Measurements from ENCODE around the gene DMWD. TPM values are rescaled to one million over a fixed set of nuclear protein-coding genes. Genes with fewer than 3 reads are reported as not detected.

Gene DMWD
- total RNA-seq, 2 experiments from 2014 or later, result 28.6 to 31.5 TPM

DNA sequence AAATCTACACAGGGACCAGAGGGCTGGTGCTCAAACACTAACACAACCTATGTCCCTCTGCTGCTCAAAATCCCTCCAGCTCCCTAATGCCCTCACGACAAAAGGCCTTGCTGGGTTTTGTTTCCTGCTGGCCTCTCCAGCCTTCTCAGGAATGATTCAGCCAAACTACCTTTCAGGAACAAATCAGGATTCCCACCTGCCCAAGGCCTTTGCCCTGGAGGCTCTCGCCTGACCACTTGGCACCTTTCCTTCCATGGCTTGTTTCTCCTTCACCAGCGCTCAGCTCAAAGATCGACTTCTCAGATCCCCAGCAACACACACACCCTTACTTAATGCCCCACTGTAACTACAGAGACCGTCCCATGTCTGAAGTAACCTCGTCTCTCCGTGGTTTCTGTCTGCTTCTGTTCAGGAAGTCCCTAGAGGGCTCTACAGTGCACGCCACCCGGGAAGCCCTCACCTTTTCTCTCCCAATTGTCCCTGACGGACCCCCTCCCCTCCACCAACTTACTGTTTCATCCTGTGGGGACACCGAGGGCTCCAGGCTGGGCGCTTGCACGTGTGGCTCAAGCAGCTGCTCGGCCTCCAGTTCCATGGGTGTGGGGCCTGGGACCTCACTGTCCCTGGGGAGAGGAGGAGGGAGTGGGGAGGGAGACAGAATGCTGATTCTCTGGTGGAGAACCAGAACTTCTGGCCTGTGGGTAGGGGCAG, 20.4 kb downstream of the DMWD start:
- peaks cover 11% of the 10 kb centered on the region for H3K36me3 Mint-ChIP-seq (ENCODE audit: low read depth)
- ATAC-seq (ENCODE audit: poor library complexity) (no peak), DNase-seq (no peak)
- H3K4me3 Mint-ChIP-seq, result peak overlapping the region; percentile 3
- TF ChIP-seq, protein P1, sequence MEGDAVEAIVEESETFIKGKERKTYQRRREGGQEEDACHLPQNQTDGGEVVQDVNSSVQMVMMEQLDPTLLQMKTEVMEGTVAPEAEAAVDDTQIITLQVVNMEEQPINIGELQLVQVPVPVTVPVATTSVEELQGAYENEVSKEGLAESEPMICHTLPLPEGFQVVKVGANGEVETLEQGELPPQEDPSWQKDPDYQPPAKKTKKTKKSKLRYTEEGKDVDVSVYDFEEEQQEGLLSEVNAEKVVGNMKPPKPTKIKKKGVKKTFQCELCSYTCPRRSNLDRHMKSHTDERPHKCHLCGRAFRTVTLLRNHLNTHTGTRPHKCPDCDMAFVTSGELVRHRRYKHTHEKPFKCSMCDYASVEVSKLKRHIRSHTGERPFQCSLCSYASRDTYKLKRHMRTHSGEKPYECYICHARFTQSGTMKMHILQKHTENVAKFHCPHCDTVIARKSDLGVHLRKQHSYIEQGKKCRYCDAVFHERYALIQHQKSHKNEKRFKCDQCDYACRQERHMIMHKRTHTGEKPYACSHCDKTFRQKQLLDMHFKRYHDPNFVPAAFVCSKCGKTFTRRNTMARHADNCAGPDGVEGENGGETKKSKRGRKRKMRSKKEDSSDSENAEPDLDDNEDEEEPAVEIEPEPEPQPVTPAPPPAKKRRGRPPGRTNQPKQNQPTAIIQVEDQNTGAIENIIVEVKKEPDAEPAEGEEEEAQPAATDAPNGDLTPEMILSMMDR (IDR thresholded peaks at IDR 0.05), result no peak
- H3K27ac ChIP-seq (ENCODE audit: low read depth in 1 of 2, low read length in 2 of 2), result no peak overlapping the region
- POLR2A ChIA-PET, result interaction anchor here (0.6 to 2.1 kb wide), 4 partner anchors 16 to 596 kb away, joined by 3 to 13 read pairs (median 4); partner anchors contain the start of gene DMWD
- H3K36me3 ChIP-seq (ENCODE audit: insufficient read depth, low read length), result peaks cover 7% of the 10 kb centered on the region
- peaks cover 0 to under 1% of the 10 kb centered on the region in 2 experiments for H3K9me3 ChIP-seq (ENCODE audit: control insufficient read depth in 1 of 2, insufficient read depth in 1 of 2, low read length in 2 of 2)
- no peak overlapping the region for H3K27ac Mint-ChIP-seq
- H3K9me3 Mint-ChIP-seq, result no peaks in the 10 kb centered on the region
- CTCF ChIA-PET, result interaction anchor here (0.5 to 7.2 kb wide), 4 partner anchors 10 to 45 kb away, joined by 3 to 172 read pairs (median 4); partner anchors contain the start of genes DMPK and DMWD
- H3K4me1 Mint-ChIP-seq (ENCODE audit: low read depth), result peaks cover 25% of the 10 kb centered on the region
- H3K4me1 ChIP-seq (ENCODE audit: insufficient read depth, low read length), result peaks cover 35% of the 10 kb centered on the region
- H3K27me3 ChIP-seq (ENCODE audit: control insufficient read depth in 1 of 2, insufficient read depth in 2 of 2, low read length in 2 of 2), result peaks cover 7 to 9% of the 10 kb centered on the region in 2 experiments
- intact Hi-C loops (cut with DNase I, micrococcal nuclease), result loop anchor here (5.0 to 10.0 kb wide), 2 partner anchors 243 to 245 kb away; no protein-coding TSS in a partner anchor
- H3K4me3 ChIP-seq (ENCODE audit: low read length), result no peak overlapping the region
- no peaks in the 10 kb centered on the region for H3K27me3 Mint-ChIP-seq

DNA sequence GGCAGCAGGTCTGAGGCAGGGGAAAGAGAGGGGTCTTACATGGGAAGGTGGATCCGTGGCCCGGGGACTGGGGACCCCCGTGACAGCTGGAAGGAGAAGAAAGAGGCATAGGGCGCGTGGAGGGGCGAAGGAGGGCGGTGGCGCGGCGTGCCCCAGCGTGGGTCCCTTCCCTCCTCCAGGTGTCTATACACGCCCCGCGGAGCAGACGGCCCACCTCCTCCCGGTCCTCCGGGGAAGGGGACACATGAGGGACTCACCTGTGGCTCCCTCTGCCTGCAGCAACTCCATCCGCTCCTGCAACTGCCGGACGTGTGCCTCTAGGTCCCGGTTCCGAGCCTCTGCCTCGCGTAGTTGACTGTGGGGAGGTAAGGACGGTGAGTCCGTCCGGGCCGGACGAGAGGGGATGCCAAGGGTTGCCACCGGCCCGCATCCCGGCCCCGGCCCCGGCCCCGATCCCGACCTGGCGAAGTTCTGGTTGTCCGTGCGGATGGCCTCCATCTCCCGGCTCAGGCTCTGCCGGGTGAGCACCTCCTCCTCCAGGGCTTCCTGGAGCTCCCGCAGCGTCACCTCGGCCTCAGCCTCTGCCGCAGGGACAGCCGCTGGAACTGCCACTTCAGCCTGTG, 21.2 kb downstream of the DMWD start:
- Histone ChIP-seq H3K4me3 (ENCODE audit: low read length) (no peak overlapping the region), H3K27me3 (ENCODE audit: control insufficient read depth in 1 of 2, insufficient read depth in 2 of 2, low read length in 2 of 2) (peaks cover 12 to 16% of the 10 kb centered on the region in 2 experiments), H3K4me1 (ENCODE audit: insufficient read depth, low read length) (peaks cover 35% of the 10 kb centered on the region), H3K9me3 (ENCODE audit: control insufficient read depth in 1 of 2, insufficient read depth in 1 of 2, low read length in 2 of 2) (peaks cover 0 to 8% of the 10 kb centered on the region in 2 experiments), H3K27ac (ENCODE audit: low read depth in 1 of 2, low read length in 2 of 2) (no peak overlapping the region), H3K36me3 (ENCODE audit: insufficient read depth, low read length) (no peaks in the 10 kb centered on the region)
- DNase-seq, result peak in 2 of 14 experiments; percentile 24 to 49
- no peak for ATAC-seq (ENCODE audit: poor library complexity)
- CTCF ChIA-PET, result interaction anchor here (0.5 to 7.2 kb wide), 5 partner anchors 9 to 252 kb away, joined by 3 to 172 read pairs (median 5); partner anchors contain the start of gene DMWD
- POLR2A ChIA-PET, result interaction anchor here (1.3 to 3.4 kb wide), 4 partner anchors 20 to 41 kb away, joined by 3 to 52 read pairs (median 32); partner anchors contain the start of genes DMWD and FBXO46
- Mint-ChIP-seq H3K27ac (no peak overlapping the region), H3K4me3 (peak overlapping the region; percentile 54), H3K4me1 (ENCODE audit: low read depth) (peaks cover 25% of the 10 kb centered on the region), H3K36me3 (ENCODE audit: low read depth) (peaks cover 3% of the 10 kb centered on the region), H3K9me3 (no peaks in the 10 kb centered on the region), H3K27me3 (no peaks in the 10 kb centered on the region)
- intact Hi-C loops (cut with DNase I, micrococcal nuclease), result loop anchor here (2.0 to 10.0 kb wide), 3 partner anchors 39 to 246 kb away; partner anchors contain the start of gene MEIOSIN (in 1 of the 2)
- TF ChIP-seq, protein P1 (IDR thresholded peaks at IDR 0.05), result no peak
